ENCODE data around the gene SHOC2.

GRCh38 chr10:110995301-110995700 lies 75.9 kb downstream of the SHOC2 start:
- TF ChIP-seq POLR2A (IDR thresholded peaks at IDR 0.05) = no peak
- TF ChIP-seq CTCF (IDR thresholded peaks at IDR 0.05) = no peak
